PC-9 (cell line): Measurements from ENCODE around the gene MBOAT2.

ENCODE experiments used
- CTCF ChIP-seq: fragments of 200-600 bp; sonication (generic); conservative IDR thresholded peaks from 2 replicates; pipeline ENCODE4 v1.6.1; 2017; ENCODE audit warnings: mixed run types, antibody characterized with exemption, mild to moderate bottlenecking, moderate library complexity
- EZH2 ChIP-seq: fragments of 200-600 bp; sonication (generic); IDR thresholded peaks from 2 replicates; pipeline ENCODE4 v1.8.0; 2017; ENCODE audit warnings: antibody characterized with exemption, low read depth

GRCh38 chr2:8817221-8817620 is 186.3 kb downstream of the MBOAT2 start:
- TF ChIP-seq CTCF (no peak), EZH2 (no peak)
